K562 (cell line): ENCODE measurements around the gene IL27RA. TPM values are rescaled to one million over a fixed set of nuclear protein-coding genes. Genes with fewer than 3 reads are reported as not detected.

ENCODE experiments used
- CBX1 ChIP-seq: sonication (generic); IDR thresholded peaks from 2 replicates; pipeline ENCODE4 v1.6.1; 2016; ENCODE audit warnings: antibody characterized with exemption, low read depth, mild to moderate bottlenecking
- NCOA2 ChIP-seq, 2 experiments: fragments of 450-650 bp; IDR thresholded peaks; 2 replicates each; pipeline ENCODE4 v1.6.1; 2018; ENCODE audit warnings: mild to moderate bottlenecking in 2 of 2, moderate library complexity in 1 of 2; ENCODE audit not compliant: partially characterized antibody in 2 of 2
- PTBP1 ChIP-seq: fragments of 200-400 bp; formaldehyde crosslinking; IDR thresholded peaks from 2 replicates; pipeline ENCODE4 v1.6.1; 2017; ENCODE audit warnings: low read depth, low read length
- TBP ChIP-seq: optimal IDR thresholded peaks from 2 replicates; pipeline ENCODE3; 2011; ENCODE audit warnings: low read depth, low read length, improper control_type of control experiment
- ZC3H11A ChIP-seq: IDR thresholded peaks from 2 replicates; pipeline ENCODE4 v1.6.1; 2012; ENCODE audit warnings: low read depth, low read length, improper control_type of control experiment
- ZNF76 ChIP-seq: fragments of 250-450 bp; sonication (Bioruptor Pico); IDR thresholded peaks from 2 replicates; pipeline ENCODE4 v1.4.0; 2020; ENCODE audit warnings: mild to moderate bottlenecking, moderate library complexity, borderline replicate concordance
- ZNF778 ChIP-seq: fragments of 450-650 bp; formaldehyde crosslinking; IDR thresholded peaks from 2 replicates; pipeline ENCODE4 v1.4.0; 2020; ENCODE audit warnings: mild to moderate bottlenecking, moderate library complexity
- polyA plus RNA-seq, 8 experiments: library from polyadenylated mRNA; depleted of rRNA in 4 of 8; stranded (reverse) in 5 of 8; unstranded in 3 of 8; fragments of >200 nt; fragmentation: Nextera tagmentation in 2 of 8; fragmentation: Illumina TruSeq in 1 of 8; extraction: Ambion mirVana in 2 of 8; extraction: Trizol in 1 of 8; gene quantifications; 2 replicates each; pipeline versions ENCODE4 v1.2.1 to v1.2.3, GENCODE V29; 2011 to 2014; ENCODE audit warnings: inconsistent platforms in 1 of 8, missing spikeins in 1 of 8
- total RNA-seq, 7 experiments: library from RNA; depleted of rRNA in 6 of 7; stranded (reverse); fragments of >200 nt in 6 of 7; fragmentation: Illumina TruSeq in 2 of 7; extraction: Trizol in 2 of 7; gene quantifications; 2 replicates each; pipeline versions ENCODE4 v1.2.1 to v1.2.3, GENCODE V29; 2011 to 2021; ENCODE audit warnings: low replicate concordance in 1 of 7
- TF ChIP-seq, protein P1 (sequence below): fragments of 450-650 bp; IDR thresholded peaks from 2 replicates; pipeline ENCODE4 v1.6.1; 2016; ENCODE audit warnings: mild to moderate bottlenecking, moderate library complexity
- TF ChIP-seq, protein P2 (sequence below), 3 experiments: fragments of 200-800 bp in 1 of 3; sonication (Bioruptor generic) in 1 of 3; sonication (generic) in 1 of 3; formaldehyde crosslinking in 1 of 3; IDR thresholded peaks; 2 replicates each; pipeline versions ENCODE4 v1.6.1 to v1.8.0; 2016 to 2022; ENCODE audit warnings: mild to moderate bottlenecking in 2 of 3, missing compliant biosample characterization in 2 of 3, missing genetic modification characterization in 2 of 3, missing genetic modification reagents in 1 of 3
- TF ChIP-seq, protein P3 (sequence below): fragments of 250-450 bp; sonication (Bioruptor Pico); IDR thresholded peaks from 2 replicates; pipeline ENCODE4 v1.5.0; 2021; ENCODE audit warnings: mild to moderate bottlenecking, moderate library complexity

The IL27RA gene
- total and polyA plus RNA-seq, 9 of the 15 experiments (the other 6 are each of a cell fraction or from before 2014, with no cell fraction given), result 1.9 to 15.9 (median 12.0) TPM

DNA sequence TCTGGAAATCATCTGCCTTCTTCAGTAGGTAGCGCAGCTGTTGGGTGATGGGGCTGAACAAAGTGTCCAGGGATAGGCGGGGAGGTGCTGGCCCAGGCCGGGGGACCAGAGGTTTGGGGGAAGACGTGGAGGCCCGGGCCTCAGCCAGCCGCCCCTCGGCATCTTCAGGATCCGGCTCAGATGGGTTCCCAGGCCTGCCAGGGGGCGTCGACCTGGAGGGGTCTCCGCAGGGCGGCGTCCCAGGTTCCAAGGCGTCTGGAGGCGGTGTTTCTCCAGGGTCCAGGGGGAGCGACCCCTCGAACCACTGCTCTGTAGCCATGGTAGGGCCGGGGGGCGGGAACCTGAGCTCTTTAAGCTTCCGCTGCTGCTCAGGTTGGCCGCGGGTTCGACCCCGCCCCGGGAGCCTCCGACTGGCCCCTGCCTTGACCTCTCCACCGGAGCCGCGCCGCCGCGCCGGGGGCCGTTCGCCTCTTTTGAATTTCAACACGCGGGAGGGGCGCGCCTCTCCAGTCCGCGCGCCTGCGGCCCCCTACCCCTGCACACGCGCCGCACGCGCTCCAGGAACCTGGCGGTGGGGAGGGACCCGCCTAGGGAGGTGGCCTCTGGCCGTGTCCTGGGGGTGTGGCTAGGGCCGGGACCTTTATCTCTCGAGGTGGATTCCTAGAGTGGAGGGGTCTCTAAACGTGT, 53.9 kb downstream of the IL27RA start, which contains the start of gene C19orf67 (continued):
- TF ChIP-seq, protein P1, sequence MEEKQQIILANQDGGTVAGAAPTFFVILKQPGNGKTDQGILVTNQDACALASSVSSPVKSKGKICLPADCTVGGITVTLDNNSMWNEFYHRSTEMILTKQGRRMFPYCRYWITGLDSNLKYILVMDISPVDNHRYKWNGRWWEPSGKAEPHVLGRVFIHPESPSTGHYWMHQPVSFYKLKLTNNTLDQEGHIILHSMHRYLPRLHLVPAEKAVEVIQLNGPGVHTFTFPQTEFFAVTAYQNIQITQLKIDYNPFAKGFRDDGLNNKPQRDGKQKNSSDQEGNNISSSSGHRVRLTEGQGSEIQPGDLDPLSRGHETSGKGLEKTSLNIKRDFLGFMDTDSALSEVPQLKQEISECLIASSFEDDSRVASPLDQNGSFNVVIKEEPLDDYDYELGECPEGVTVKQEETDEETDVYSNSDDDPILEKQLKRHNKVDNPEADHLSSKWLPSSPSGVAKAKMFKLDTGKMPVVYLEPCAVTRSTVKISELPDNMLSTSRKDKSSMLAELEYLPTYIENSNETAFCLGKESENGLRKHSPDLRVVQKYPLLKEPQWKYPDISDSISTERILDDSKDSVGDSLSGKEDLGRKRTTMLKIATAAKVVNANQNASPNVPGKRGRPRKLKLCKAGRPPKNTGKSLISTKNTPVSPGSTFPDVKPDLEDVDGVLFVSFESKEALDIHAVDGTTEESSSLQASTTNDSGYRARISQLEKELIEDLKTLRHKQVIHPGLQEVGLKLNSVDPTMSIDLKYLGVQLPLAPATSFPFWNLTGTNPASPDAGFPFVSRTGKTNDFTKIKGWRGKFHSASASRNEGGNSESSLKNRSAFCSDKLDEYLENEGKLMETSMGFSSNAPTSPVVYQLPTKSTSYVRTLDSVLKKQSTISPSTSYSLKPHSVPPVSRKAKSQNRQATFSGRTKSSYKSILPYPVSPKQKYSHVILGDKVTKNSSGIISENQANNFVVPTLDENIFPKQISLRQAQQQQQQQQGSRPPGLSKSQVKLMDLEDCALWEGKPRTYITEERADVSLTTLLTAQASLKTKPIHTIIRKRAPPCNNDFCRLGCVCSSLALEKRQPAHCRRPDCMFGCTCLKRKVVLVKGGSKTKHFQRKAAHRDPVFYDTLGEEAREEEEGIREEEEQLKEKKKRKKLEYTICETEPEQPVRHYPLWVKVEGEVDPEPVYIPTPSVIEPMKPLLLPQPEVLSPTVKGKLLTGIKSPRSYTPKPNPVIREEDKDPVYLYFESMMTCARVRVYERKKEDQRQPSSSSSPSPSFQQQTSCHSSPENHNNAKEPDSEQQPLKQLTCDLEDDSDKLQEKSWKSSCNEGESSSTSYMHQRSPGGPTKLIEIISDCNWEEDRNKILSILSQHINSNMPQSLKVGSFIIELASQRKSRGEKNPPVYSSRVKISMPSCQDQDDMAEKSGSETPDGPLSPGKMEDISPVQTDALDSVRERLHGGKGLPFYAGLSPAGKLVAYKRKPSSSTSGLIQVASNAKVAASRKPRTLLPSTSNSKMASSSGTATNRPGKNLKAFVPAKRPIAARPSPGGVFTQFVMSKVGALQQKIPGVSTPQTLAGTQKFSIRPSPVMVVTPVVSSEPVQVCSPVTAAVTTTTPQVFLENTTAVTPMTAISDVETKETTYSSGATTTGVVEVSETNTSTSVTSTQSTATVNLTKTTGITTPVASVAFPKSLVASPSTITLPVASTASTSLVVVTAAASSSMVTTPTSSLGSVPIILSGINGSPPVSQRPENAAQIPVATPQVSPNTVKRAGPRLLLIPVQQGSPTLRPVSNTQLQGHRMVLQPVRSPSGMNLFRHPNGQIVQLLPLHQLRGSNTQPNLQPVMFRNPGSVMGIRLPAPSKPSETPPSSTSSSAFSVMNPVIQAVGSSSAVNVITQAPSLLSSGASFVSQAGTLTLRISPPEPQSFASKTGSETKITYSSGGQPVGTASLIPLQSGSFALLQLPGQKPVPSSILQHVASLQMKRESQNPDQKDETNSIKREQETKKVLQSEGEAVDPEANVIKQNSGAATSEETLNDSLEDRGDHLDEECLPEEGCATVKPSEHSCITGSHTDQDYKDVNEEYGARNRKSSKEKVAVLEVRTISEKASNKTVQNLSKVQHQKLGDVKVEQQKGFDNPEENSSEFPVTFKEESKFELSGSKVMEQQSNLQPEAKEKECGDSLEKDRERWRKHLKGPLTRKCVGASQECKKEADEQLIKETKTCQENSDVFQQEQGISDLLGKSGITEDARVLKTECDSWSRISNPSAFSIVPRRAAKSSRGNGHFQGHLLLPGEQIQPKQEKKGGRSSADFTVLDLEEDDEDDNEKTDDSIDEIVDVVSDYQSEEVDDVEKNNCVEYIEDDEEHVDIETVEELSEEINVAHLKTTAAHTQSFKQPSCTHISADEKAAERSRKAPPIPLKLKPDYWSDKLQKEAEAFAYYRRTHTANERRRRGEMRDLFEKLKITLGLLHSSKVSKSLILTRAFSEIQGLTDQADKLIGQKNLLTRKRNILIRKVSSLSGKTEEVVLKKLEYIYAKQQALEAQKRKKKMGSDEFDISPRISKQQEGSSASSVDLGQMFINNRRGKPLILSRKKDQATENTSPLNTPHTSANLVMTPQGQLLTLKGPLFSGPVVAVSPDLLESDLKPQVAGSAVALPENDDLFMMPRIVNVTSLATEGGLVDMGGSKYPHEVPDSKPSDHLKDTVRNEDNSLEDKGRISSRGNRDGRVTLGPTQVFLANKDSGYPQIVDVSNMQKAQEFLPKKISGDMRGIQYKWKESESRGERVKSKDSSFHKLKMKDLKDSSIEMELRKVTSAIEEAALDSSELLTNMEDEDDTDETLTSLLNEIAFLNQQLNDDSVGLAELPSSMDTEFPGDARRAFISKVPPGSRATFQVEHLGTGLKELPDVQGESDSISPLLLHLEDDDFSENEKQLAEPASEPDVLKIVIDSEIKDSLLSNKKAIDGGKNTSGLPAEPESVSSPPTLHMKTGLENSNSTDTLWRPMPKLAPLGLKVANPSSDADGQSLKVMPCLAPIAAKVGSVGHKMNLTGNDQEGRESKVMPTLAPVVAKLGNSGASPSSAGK, result peak; percentile 65
- TF ChIP-seq NCOA2 (IDR thresholded peaks at IDR 0.05; ENCODE audit: partially characterized antibody in 2 of 2), result no peak
- TF ChIP-seq TBP, result no peak
- TF ChIP-seq, protein P2, sequence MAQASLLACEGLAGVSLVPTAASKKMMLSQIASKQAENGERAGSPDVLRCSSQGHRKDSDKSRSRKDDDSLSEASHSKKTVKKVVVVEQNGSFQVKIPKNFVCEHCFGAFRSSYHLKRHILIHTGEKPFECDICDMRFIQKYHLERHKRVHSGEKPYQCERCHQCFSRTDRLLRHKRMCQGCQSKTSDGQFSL (CRISPR knock-in tag; IDR thresholded peaks at IDR 0.05), result no peak
- TF ChIP-seq, protein P2 (tag; IDR thresholded peaks at IDR 0.05), result no peak
- TF ChIP-seq, protein P3, sequence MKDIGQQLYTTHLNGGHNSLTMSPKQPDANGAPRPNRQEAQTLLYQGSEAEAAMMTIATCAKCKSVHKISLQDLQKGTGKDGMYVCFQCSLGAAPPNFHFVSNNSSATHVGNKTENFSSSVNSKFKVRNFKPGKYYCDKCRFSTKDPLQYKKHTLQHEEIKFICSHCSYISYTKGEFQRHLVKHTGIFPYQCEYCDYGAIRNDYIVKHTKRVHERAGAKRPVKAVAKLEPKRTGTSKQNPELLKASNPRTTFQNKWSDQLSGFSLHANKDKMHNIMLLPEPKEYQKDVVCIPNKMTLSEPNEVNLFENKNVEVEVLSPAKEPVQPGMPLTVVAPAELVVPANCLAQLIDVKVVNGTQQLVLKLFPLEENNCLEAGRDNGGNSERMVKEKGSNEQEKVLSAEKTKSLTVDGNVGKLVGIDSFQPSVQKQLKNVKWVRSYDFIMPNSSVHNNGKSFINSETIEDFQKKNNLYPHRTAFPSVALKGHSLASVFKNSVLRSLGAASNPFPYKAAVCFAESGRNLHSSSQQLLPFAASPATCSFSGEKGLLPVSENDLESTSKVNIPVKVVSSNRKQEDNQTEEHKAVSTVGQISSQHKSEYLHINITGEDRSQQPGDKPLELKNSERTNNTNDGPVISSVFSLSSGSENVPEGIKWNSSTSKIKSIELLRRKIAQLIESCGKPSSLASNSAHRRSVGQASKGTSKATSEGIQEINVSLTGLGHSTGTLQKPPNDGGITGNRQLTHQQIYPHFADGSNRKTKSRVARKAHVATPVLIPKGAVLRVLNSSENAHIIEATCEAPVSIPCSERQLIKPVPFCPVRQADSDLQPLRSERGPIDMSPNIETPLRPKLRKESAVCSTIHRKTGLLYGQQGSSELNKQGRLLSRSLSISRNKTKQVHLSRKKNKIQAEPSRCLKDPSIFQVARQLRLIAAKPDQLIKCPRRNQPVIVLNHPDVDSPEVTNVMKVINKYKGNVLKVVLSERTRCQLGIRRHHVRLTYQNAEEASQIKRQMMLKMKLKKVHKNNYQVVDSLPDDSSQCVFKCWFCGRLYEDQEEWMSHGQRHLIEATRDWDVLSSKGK (CRISPR knock-in tag), result no peak
- no peak for TF ChIP-seq ZNF76 (CRISPR knock-in tag)
- TF ChIP-seq ZNF778, result no peak
- TF ChIP-seq PTBP1, result no peak
- no peak for TF ChIP-seq ZC3H11A
- TF ChIP-seq CBX1, result no peak
